GM10266 (cell line): ENCODE measurements around the gene DHCR24.

Experiments used
- DNase-seq: peaks from one replicate; pipeline ENCODE4 v3.0.0; 2012; ENCODE audit errors: extremely low spot score
- TF ChIP-seq, protein P1 (sequence below): IDR thresholded peaks from 2 replicates; pipeline ENCODE4 v1.5.1; 2012; ENCODE audit warnings: mild to moderate bottlenecking, low read depth; ENCODE audit not compliant: control insufficient read depth, insufficient read depth; ENCODE audit errors: missing control alignments

Gene DHCR24

GRCh38 chr1:54808443-54809207 is 78.4 kb downstream of the DHCR24 start:
- DNase-seq = no peak
- TF ChIP-seq, protein P1, sequence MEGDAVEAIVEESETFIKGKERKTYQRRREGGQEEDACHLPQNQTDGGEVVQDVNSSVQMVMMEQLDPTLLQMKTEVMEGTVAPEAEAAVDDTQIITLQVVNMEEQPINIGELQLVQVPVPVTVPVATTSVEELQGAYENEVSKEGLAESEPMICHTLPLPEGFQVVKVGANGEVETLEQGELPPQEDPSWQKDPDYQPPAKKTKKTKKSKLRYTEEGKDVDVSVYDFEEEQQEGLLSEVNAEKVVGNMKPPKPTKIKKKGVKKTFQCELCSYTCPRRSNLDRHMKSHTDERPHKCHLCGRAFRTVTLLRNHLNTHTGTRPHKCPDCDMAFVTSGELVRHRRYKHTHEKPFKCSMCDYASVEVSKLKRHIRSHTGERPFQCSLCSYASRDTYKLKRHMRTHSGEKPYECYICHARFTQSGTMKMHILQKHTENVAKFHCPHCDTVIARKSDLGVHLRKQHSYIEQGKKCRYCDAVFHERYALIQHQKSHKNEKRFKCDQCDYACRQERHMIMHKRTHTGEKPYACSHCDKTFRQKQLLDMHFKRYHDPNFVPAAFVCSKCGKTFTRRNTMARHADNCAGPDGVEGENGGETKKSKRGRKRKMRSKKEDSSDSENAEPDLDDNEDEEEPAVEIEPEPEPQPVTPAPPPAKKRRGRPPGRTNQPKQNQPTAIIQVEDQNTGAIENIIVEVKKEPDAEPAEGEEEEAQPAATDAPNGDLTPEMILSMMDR = no peak

GRCh38 chr1:54807756-54808155 is 79.2 kb downstream of the DHCR24 start:
- TF ChIP-seq, protein P1 = no peak
- no peak for DNase-seq

- no peak for DNase-seq
- TF ChIP-seq, protein P1 = no peak
These were observed 79.9 kb downstream of the DHCR24 start for GRCh38 chr1:54806931-54807611.

DNA sequence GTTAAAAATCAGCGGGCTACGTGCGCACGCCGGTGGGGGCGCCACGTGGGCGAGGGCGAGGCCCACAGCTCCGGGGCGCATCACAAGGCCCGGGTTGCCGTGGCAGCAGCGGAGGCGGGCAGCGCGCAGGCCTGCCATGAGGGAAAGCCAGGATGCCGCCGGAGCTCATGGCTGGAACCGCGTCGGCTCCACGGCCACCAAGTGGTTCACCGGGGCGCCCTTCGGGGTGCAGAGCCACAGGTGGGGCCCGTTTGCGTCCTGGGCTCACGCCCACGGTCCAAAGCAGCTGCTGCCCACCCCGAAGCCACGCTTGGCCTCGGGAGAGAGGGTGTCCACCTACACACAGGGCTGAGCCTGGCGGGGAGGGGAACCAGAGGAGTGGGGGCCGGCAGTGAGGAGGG is 81.0 kb downstream of the DHCR24 start:
- DNase-seq = no peak
- TF ChIP-seq, protein P1 = no peak

GRCh38 chr1:54805466-54805865 is 81.5 kb downstream of the DHCR24 start:
- DNase-seq = peak; percentile 28
- TF ChIP-seq, protein P1 = no peak

- DNase-seq = no peak
- TF ChIP-seq, protein P1 = no peak
These were observed 82.4 kb downstream of the DHCR24 start for GRCh38 chr1:54804471-54805132.

DNA sequence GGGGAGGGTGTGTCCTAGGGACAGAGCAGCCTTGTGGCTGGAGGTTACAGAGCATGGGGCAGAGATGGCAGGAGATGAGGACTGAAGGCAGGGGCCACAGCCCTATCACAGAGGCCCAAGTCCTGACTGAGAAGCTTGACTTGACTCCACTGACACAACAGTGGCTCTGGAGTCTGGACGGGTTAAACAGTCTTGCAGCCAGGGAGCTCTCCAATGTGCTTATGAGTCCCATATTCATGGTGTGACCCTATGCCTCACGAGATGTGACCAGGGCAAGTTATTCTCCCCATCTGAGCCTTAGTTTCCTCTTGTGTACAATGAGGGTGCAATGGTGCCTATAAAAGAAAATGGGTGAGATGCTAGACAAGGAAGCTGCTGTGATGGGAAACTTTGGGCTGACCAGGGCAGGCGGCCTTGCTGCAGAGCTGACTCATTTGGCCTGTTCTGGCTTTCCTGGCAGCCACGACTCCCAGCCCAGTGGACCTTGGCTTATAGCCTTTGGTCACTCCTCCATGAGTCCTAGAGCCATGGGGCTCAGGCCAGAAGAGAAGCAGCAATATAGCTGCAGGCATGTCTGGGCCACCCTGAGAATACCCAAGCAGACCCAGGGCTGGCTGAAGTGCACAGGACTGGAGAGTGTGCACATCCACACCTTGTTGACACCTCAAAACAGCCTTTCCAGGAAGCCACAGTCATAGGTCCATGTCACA is 83.1 kb downstream of the DHCR24 start:
- DNase-seq = no peak
- TF ChIP-seq, protein P1 = no peak
